Stimulated activated CD8-positive, alpha-beta memory T cell treated with anti-CD3 and anti-CD28 coated beads, Interleukin-15, amount 100 ng/mL, for 48 hours (primary cell): Measurements from ENCODE around the gene EIPR1.

Experiments used
- DNase-seq, 2 donors: peaks; one replicate each; pipeline ENCODE4 v3.0.0-alpha.2; 2020; ENCODE audit warnings: low read depth in 2 of 2

EIPR1 gene

DNA sequence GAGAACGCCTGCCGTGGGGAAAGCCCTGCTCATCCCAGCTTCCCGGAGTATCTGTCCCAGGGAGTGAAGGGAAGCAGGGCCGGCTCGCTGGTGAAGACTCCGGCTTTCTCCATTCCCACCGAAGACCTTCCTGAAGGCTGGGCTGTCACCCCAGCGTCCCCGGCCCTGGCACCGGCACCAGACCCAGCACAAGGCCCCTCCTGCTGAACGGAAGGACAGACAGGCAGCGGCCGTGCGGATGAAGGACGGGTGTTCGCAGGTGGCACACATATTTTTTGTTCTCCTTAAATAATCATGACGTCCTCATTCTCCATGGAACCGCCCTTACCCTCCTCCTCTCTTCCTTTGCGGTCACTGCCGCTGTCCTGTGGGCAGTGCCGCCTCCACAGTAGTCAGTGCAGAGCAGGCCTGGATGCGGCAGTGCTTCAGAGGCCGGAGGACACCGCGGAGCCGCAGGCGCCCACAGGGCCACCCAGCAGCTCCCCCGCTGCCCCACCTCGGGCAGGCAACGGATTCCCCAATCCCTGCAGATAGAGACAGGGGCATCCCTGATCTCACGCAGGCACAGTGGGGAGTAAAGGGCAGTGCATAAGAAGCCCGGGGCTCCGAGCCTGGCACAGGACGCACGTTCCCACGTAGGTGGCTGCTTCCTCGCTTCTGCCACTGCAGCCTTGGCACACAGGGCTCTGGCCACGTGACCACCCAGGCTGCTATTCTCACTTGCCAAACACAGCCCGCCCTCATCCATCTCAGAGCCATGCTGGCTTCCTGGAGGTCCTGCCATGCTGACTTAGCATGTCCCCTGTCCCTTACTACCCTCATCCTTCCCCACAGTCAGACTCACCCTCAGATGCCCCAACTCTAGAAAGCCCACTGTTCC, 229.7 kb downstream of the EIPR1 start:
- no peak for DNase-seq

DNA sequence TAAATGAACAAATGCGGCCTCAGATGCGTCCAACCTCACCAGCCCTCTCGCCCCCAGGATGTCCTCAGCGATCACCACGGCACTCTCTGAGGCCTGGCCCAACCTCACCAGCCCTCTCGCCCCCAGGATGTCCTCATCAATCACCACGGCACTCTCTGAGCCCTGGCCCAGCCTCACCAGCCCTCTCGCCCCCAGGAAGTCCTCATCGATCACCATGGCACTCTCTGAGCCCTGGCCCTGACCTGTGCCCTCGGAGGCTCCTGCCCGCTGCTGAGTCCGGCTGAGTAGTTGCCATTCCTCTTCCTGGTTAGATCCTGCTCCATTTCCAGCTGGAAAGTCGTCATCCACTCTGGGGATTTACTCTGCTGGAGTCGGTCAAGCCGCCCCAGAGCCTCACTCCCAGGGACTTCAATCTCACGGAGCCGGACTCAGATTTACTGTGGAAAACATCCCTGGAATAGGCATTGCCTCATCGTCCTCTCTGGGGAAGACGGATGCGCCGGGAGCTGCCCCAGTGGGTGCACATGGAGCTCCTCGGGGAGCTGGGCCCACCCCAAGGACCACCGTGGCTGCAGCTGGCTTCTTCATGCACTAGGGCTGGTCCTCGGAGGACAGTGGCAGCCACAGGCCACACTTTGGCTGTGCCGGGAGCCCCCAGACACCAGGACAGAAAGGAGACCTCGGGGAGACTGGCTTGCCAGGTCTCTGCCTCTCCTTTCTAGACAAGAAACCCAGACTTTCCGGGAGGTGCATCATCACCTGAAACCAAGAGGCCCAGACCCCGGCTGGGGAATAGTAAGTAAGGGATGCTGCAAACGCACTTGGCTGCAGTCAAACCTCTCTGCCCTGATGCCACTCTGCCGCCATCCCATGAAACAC, 230.6 kb downstream of the EIPR1 start:
- no peak for DNase-seq

DNA sequence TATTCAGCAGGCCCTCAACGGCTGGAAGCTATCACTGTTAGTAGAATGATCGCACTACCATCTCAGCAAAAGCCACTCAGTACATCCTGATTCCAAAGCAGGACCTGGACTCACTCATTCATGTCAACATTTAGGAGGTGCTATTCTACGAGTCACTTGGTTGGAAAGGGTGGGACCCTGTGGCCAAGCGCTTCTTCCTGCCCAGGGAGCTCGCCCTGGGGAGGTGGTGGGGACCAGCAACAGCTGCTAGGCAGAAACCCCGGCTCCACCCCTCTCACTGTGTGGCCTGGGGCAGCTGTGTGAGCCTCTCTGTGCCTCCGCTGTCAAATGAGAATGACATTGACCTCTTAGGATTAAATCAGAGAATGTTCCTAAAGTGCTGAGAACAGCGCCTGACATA, 231.4 kb downstream of the EIPR1 start:
- no peak for DNase-seq

DNA sequence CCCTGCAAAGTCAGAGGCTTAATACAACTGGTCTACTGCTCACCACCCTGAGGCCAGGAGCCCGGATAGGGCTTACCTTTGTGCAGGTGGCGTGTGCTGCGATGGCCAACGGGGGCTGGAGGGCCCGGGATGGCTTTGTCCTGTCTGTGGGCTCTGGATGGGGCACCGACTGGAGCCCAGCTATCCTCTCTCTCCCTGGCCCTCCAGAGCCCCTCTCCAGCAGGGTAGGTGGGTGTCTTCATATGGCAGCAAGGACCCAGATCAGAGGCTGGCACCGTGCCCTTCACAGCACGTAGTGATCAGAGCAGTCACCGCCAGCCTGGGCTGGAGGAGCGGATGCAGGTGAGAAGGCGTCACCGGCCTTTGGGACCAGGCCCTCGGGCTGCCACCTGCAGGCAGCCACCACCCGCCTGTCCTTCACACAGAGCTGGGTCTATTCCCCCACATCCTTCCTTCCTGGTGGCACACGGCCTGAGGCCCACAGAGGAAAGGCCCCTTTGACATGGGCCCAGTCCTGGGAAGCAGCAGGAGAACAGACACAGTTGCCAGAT, 232.1 kb downstream of the EIPR1 start:
- DNase-seq, result no peak

DNA sequence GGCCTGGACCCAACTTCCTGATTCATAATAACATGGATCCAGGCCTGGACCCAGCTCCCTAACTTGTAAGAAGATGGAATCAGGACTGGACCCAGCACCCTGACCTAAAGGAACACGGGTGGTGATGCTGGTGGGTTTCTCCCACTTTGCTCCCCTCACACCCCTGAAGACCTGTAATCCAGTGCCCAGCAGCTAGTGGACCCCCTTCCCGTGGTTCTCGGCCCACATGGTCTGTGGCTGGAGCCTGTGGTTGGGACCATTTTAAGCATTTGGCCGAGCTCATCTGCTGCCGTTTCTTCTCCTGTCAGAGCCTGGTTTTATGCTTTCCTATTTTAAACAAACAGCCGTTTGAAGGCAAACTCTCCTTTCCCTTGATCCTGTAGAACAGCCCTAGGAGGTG, 232.8 kb downstream of the EIPR1 start:
- DNase-seq, result no peak

DNA sequence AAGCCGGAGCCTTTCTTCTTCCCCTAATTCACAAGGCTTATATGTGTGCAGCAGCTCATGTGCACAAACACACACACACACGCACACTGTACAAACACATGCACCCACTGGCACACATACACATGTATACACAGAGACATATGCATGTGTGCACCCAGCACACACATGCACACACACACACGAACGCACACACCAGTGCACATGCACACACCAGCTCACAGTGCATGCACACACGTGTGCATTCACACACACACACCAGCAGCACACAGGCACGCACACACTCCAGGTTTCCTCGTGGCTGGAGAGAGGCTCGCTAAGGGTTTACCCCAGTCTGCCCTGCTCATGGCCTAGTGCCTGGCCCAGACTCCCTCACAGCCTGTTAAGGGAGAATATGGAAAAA, 234.0 kb downstream of the EIPR1 start:
- no peak for DNase-seq

DNA sequence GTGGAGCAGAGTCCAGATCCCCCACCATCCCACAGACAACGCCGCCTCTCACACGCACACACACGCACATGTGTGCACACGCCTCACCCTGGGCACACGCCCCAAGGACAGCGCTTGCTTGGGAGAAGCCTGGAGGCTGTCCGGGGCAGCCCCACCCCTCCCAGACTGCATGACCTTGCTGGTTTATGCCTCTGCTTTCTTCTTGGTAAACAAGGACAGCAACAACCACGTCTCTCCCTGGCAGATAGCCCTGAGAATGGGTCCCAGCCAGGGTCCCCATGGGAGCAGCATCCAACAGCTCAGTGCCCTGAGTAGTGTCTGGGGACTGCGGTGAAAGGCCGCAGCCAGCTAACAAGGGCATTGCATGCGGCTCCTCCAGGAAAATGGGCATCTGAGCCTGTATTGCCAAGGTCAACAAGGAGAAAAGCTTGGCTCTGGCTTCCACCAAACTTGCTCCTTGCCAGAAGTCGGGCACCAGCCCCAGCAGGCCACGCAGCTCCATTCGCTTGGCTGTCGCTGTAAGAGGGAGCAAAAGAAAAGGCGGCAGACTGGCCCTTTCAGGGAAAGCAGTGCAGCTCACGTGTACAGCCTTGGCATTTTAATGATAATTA, 234.6 kb downstream of the EIPR1 start:
- no peak for DNase-seq

DNA sequence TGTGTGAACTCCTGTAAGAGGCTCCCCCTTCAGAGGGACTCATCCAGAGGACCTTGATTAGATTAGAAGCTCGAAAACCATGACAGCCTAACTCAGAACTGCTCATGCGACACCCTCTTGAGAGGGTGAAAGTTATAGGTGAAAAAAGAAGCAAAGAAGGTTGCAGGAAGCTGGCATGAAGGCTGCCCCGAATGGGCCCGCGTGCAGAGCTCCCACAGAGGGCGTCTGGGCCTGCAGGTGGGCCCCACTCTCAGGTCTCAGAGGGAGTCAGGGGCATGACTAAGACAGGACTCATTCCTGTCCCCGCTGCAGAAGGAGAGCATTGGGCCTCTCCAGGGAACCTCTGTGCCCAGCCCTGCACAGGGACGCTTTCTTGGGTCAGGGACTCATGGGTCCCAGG, 235.4 kb downstream of the EIPR1 start:
- DNase-seq, result no peak

DNA sequence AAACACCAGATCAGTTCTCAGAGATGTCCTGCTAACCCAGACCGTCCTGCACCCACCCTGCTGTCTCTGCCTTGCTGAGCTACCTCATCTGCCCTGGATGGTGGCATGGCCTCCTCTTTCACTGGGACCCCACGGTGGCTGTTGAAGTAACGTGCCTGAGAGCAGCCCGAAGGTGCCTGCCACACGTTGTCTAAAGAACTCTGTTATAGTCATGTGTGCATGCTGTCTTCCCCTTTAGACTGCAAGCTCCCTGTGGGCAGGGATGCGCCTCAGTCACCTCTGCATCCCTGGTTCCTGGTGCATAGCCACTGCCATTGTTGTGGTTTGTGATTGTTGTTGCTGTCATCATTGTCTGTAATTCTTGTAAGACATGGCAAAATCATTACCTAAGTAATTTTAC, 235.9 kb downstream of the EIPR1 start:
- no peak for DNase-seq

DNA sequence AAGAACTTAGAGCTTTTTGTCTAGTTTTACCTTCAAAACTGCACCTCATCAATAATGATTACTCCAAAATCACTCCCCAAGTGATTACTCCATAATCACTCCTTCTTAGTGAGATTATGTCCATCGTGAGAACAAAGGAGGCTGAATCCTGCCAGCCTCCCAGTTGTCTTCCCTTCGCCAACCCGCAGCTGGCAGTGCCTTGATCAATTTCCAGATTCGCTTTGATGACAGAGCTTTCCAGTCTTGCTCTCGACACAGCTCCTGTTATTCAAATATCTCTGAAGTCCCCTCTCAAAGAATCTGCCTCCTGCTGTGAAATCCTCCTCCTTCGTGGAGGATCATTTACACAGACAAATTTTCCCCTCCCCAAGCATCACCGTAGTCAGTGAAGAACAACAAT, 237.7 kb downstream of the EIPR1 start:
- no peak for DNase-seq
